ENCODE data around the gene SBF2. TPM values are rescaled to one million over a fixed set of nuclear protein-coding genes. Genes with fewer than 3 reads are reported as not detected.

The SBF2 gene
- total and polyA plus RNA-seq, 9 of the 15 experiments (the other 6 are each of a cell fraction or from before 2014, with no cell fraction given) = 0.80 to 9.5 (median 5.0) TPM

- POLR2A ChIA-PET = interaction anchor here (1.0 to 1.5 kb wide), 2 partner anchors 10 kb away, joined by 5 read pairs; partner anchors contain the start of gene ADM
- H3K36me3 ChIP-seq (ENCODE audit: control insufficient read depth, insufficient read depth, low read length) = no peaks in the 10 kb centered on the region
- DNase-seq (ENCODE audit: extremely low read depth in 1 of 4, low spot score in 3 of 4) (peak in 1 of 4 experiments; percentile 10), ATAC-seq (peak; percentile 64), FAIRE-seq (peak; percentile 37)
- H2AFZ ChIP-seq (ENCODE audit: low read depth, low read length) = no peak overlapping the region
- no peaks in the 10 kb centered on the region for H3K79me2 ChIP-seq (ENCODE audit: control insufficient read depth, insufficient read depth, low read length)
- H3K4me3 ChIP-seq = no peak overlapping the region
- H3K9ac ChIP-seq (ENCODE audit: insufficient read depth in 1 of 2, low read depth in 2 of 2, low read length in 2 of 2) = no peak overlapping the region
- H3K9me3 ChIP-seq (replicated peaks; ENCODE audit: control insufficient read depth, insufficient read depth, low read depth, low read length) = no peaks in the 10 kb centered on the region
- no TSS peak for BruUV-seq (replicated peaks)
- in situ Hi-C loops (cut with MboI) (loop anchor here (10.0 to 25.0 kb wide), 2 partner anchors 452 to 550 kb away; no protein-coding TSS in a partner anchor), intact Hi-C loops (cut with micrococcal nuclease) (loop anchor here (10.0 kb wide), 1 partner anchor 210 kb away; no protein-coding TSS in a partner anchor)
- no peaks in the 10 kb centered on the region for H3K9me1 ChIP-seq (ENCODE audit: control insufficient read depth, insufficient read depth, low read length)
- CTCF ChIA-PET (ENCODE audit: low intra/inter-chr PET ratio) = no interaction called here
- 8% methylated on average over 8 of the region's 8 CpGs for WGBS (ENCODE audit: insufficient coverage, low coverage, missing lambda C conversion rate)
- H3K4me1 ChIP-seq (replicated peaks in 1 of 2; ENCODE audit: control insufficient read depth in 2 of 2, insufficient read depth in 2 of 2, low read length in 2 of 2) = peaks cover 0 to 6% of the 10 kb centered on the region in 2 experiments; a peak in 2 of 5 replicates
- no peaks in the 10 kb centered on the region for H4K20me1 ChIP-seq (replicated peaks; ENCODE audit: control insufficient read depth, insufficient read depth, low read length)
- H3K4me2 ChIP-seq (ENCODE audit: insufficient read depth, low read length) = no peak overlapping the region
- H3K27ac ChIP-seq (ENCODE audit: extremely low read depth, low read depth, low read length) = no peak overlapping the region
- peaks cover 0 to 4% of the 10 kb centered on the region in 2 experiments; a peak in 2 of 5 replicates for H3K27me3 ChIP-seq (ENCODE audit: control insufficient read depth in 2 of 2, insufficient read depth in 2 of 2, low read length in 2 of 2)
- TF ChIP-seq ZBTB7A (IDR thresholded peaks at IDR 0.05; ENCODE audit: borderline replicate concordance, control insufficient read depth, low read depth, low read length) (no peak), CBX5 (IDR thresholded peaks at IDR 0.05; ENCODE audit: borderline replicate concordance, low read depth) (no peak), SMARCC2 (IDR thresholded peaks at IDR 0.05; ENCODE audit: low read depth) (no peak), CREM (IDR thresholded peaks at IDR 0.05; ENCODE audit: low read depth) (0 out of 2 replicates have a peak, but pooled peaks have one; percentile 14), ZNF740 (CRISPR knock-in tag; IDR thresholded peaks at IDR 0.05) (no peak), ZNF740 (tag; IDR thresholded peaks at IDR 0.05) (no peak), ZBTB43 (CRISPR knock-in tag; IDR thresholded peaks at IDR 0.05) (no peak), NFIC (IDR thresholded peaks at IDR 0.05) (no peak), IRF1 (CRISPR knock-in tag; IDR thresholded peaks at IDR 0.05; ENCODE audit: borderline replicate concordance) (no peak), NKRF (IDR thresholded peaks at IDR 0.05; ENCODE audit: borderline replicate concordance) (no peak), SMAD3 (CRISPR knock-in tag; conservative IDR thresholded peaks at IDR 0.05) (no peak), RFX5 (IDR thresholded peaks at IDR 0.05; ENCODE audit: low read depth, low read length) (peak; percentile 94), HDAC6 (IDR thresholded peaks at IDR 0.05; ENCODE audit: low read depth, low read length) (no peak), ZNF57 (CRISPR knock-in tag; IDR thresholded peaks at IDR 0.05) (no peak), HNRNPLL (IDR thresholded peaks at IDR 0.05; ENCODE audit: low read depth, low read length, poor library complexity, severe bottlenecking) (no peak)
Measured at GRCh38 chr11:10314199-10315072, 20.4 kb upstream of the SBF2 start.
